Large intestine (tissue), 3 donors: ENCODE results near the gene STX8. TPM values are rescaled to one million over a fixed set of nuclear protein-coding genes. Genes with fewer than 3 reads are reported as not detected.

ENCODE experiments used
- DNase-seq, 2 donors: peaks; one replicate each; pipeline versions ENCODE4 v3.0.0 to v3.0.0-alpha.2; 2013
- H3K27ac ChIP-seq: one replicate; pipeline ENCODE4 v1.5.1; 2013; ENCODE audit warnings: low read length
- H3K27me3 ChIP-seq: 2 replicates; pipeline ENCODE4 v1.6.1; 2013; ENCODE audit warnings: low read length; ENCODE audit not compliant: control insufficient read depth, insufficient read depth
- H3K36me3 ChIP-seq: 2 replicates; pipeline ENCODE4 v1.6.1; 2013; ENCODE audit warnings: low read length; ENCODE audit not compliant: control insufficient read depth, insufficient read depth
- H3K4me1 ChIP-seq: one replicate; pipeline ENCODE4 v1.6.1; 2013; ENCODE audit warnings: low read length; ENCODE audit not compliant: control insufficient read depth, insufficient read depth
- H3K4me3 ChIP-seq: one replicate; pipeline ENCODE4 v1.5.1; 2013; ENCODE audit warnings: low read length
- H3K9me3 ChIP-seq: one replicate; pipeline ENCODE4 v1.6.1; 2013; ENCODE audit warnings: mild to moderate bottlenecking, low read depth, low read length, moderate library complexity; ENCODE audit not compliant: control insufficient read depth
- WGBS: methylation state at CpG from one replicate; pipeline ENCODE4 v1.1.5; 2013; ENCODE audit warnings: low lambda C conversion rate; ENCODE audit not compliant: insufficient coverage; 5-methylcytosine and 5-hydroxymethylcytosine counted together
- polyA plus RNA-seq: library from polyadenylated mRNA; unstranded; fragments of 120-200 nt; gene quantifications from one replicate; pipeline ENCODE4 v1.2.1, GENCODE V29; 2013

Gene STX8
- polyA plus RNA-seq, 1 donor: 53.6 TPM

DNA sequence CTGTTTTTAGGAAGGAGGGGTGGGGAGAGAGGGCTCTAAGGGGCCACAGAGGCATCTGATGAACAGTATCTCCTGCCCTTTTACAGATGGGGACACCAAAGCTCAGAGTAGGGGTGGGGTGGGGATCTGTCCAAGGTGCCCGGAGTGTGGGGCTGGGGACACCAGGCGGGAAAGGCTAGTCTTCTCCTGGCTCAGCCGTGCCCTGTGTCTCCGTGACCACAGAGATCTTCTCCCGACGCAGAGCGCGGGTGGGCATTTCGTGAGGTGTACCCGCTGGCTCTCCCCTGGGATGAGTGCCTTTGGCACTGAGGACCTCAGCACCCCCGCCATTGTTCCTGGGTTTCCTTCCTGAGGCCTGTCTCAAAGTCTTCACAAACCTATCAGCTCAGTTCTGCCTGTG, 344.8 kb downstream of the STX8 start:
- no peaks in the 10 kb centered on the region for H3K36me3 ChIP-seq
- H3K4me1 ChIP-seq: peaks cover 17% of the 10 kb centered on the region
- no CpG with 5 or more reads among the region's 11 CpGs for WGBS
- peaks cover 4% of the 10 kb centered on the region for H3K9me3 ChIP-seq
- no peak for DNase-seq
- H3K27me3 ChIP-seq: no peaks in the 10 kb centered on the region
- H3K27ac ChIP-seq: no peak overlapping the region
- no peak overlapping the region for H3K4me3 ChIP-seq

DNA sequence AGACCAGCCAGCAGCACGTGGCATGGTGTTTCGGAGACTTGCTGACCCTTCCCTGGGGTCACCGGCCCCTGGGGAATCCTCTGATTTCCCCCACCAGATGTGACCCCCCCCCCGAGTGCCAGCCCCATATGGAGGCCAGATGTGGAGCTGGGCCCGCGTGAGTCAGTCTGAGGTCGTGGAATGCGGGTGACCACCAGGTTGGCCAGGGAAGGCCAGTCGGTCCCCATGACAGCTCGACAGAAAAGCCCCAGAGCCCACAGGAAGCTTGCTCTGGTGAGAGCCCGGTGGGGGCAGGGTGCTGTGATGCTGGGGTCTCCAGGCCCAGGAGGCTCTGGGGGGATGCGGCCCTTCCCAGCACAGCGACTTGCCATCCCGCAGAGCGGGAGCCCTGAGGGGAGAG, 345.3 kb downstream of the STX8 start:
- Histone ChIP-seq H3K27me3 (no peaks in the 10 kb centered on the region), H3K36me3 (no peaks in the 10 kb centered on the region)
- no CpG with 5 or more reads among the region's 15 CpGs for WGBS

DNA sequence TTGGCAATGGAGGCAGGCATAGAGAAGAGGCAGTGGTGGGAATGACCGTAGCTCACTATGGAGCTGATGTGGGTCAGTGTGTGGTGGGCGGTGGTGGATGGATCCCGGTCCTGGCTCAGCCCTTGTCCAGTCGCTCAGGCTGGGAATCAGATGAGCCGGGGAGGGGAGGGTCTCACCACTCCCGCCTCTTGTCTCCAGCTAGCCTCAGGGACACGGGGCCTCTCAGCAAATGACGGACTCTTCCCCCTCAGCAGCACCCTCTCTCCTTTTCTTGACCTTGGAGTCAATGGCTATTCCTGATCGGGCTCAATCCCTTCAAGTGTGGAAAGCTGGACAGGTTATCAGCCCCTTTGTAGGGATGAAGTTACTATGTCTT, 345.8 kb downstream of the STX8 start:
- Histone ChIP-seq H3K9me3 (peaks cover 7% of the 10 kb centered on the region), H3K27ac (no peak overlapping the region), H3K4me3 (no peak overlapping the region), H3K27me3 (no peaks in the 10 kb centered on the region), H3K36me3 (no peaks in the 10 kb centered on the region), H3K4me1 (peaks cover 17% of the 10 kb centered on the region)
- WGBS: no CpG with 5 or more reads among the region's 9 CpGs
- DNase-seq: no peak

More for the DNA sequence above, 345.3 kb downstream of the STX8 start:
- Histone ChIP-seq H3K4me1 (peaks cover 17% of the 10 kb centered on the region), H3K9me3 (peaks cover 7% of the 10 kb centered on the region), H3K4me3 (no peak overlapping the region), H3K27ac (no peak overlapping the region)
- no peak for DNase-seq

DNA sequence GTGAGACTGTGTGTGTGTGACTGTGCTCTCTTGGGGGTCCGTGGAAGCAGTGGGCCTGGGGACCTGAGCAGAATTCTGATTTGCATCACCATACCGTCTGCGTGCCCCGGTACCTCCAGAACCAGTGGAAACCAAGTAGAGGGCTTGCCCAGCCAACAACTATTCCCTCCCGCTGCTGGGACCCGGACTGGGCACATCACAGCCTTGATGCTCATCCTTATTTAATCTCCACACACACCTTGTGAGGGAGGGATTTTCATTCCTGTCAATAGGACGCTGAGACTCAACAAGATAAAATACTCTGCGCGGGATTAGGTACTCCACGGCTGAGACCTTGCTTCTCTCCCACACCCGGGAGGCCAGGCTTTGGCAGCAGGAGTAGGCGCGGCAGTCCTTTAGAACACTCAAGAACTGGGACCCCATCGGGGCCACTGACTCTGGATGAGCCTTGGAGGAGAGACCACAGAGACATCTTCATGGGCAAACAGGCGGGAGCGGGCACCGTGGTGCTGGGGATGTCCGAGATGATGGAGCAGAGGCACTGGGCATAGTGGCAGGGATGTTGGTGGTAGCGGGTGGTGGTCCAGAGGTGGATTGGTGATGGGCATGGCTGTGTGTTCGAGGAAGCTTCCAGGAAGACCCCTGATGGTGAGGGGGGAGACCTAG, 346.3 kb downstream of the STX8 start:
- peaks cover 7% of the 10 kb centered on the region for H3K9me3 ChIP-seq
- peaks cover 14% of the 10 kb centered on the region for H3K4me1 ChIP-seq
- H3K27me3 ChIP-seq: no peaks in the 10 kb centered on the region
- no peaks in the 10 kb centered on the region for H3K36me3 ChIP-seq
- no CpG with 5 or more reads among the region's 20 CpGs for WGBS
- DNase-seq: no peak
- no peak overlapping the region for H3K27ac ChIP-seq
- no peak overlapping the region for H3K4me3 ChIP-seq

DNA sequence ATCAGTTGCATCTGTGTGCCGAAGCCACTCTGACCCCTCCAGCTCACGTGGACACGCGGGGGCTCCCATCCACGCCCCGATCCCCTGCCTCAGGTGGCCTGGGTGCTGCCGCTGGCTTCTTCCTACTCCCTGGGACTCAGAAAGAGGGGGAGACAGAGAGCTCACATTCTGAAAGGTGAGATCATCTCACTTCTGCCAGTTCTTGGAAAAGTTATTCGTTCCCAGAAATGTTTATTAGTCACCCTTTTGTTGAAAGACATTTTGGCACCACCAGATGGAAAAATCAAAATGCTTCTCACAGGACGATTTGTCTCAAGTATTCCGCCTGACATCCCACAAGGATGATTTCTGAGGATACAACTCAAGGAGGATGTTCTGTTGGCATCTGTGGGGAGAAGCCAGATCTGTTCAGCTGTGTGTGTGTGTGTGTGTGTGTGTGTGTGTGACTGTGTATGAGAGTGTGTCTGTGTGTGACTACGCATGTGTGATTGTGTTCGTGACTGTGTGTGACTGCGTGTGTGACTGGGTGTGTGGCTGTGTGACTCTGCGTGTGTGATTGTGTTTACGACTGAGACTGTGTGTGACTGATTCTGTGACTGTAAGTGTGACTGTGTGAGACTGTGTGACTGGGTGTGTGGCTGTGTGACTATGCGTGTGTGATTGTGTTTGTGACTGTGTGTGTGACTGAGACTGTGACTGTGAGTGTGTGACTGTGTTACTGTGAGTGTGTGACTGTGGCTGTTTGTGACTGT, 347.0 kb downstream of the STX8 start:
- peaks cover 8% of the 10 kb centered on the region for H3K4me1 ChIP-seq
- no peaks in the 10 kb centered on the region for H3K27me3 ChIP-seq
- DNase-seq: peak in 1 of 2 donors; percentile 48
- H3K27ac ChIP-seq: no peak overlapping the region
- WGBS: no CpG with 5 or more reads among the region's 16 CpGs
- peaks cover 7% of the 10 kb centered on the region for H3K9me3 ChIP-seq
- H3K4me3 ChIP-seq: no peak overlapping the region
- H3K36me3 ChIP-seq: no peaks in the 10 kb centered on the region

DNA sequence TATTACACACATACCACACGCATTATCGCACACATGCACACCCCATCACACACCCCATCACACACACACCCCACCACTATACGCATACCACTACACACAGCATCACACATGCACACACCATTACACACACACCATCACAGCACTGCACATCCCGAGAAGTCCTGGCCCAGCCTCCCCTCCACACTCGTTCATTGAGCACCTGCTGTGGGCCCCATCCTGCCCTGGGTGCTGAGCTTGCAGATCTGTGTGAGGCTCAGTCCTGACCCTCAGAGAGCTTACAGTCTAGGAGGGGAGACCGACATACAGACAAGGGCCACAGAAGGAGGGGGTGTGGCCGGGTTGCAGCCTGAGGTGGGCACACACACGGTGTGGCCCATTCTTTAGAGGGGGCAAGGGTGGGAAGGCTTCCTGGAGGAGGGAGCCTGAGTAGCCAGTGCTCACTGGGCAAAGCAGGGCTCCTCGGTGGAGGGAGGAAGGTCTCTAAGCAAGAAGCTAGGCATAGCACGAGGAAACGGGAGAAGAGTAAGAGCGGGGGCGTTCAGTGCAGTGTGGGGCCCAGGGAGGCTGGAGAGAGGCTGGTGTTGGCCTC, 347.7 kb downstream of the STX8 start:
- Histone ChIP-seq H3K27me3 (no peaks in the 10 kb centered on the region), H3K27ac (no peak overlapping the region), H3K4me3 (no peak overlapping the region), H3K4me1 (peaks cover 4% of the 10 kb centered on the region), H3K9me3 (peaks cover 7% of the 10 kb centered on the region), H3K36me3 (no peaks in the 10 kb centered on the region)
- WGBS: no CpG with 5 or more reads among the region's 13 CpGs
- DNase-seq: no peak

DNA sequence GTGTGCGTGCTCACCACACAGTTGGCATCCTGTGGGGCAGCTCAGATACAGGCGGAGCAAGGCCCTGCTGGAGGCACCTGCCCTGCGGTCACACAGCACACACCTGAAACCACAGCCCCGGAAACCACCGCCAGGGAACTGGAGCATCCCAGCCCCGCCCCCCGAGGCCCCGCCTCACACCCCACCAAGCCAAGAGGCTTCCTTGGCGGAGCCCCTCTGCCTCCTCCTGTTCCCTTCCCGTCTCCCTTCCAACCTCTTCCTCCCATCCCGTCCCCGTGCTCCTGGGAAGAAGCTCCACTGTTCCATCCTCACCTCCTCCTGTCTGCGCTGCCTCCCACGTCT, 348.9 kb downstream of the STX8 start:
- peaks cover 4% of the 10 kb centered on the region for H3K4me1 ChIP-seq
- no peak overlapping the region for H3K27ac ChIP-seq
- no peak for DNase-seq
- H3K4me3 ChIP-seq: no peak overlapping the region
- H3K9me3 ChIP-seq: peaks cover 4% of the 10 kb centered on the region
- no CpG with 5 or more reads among the region's 14 CpGs for WGBS
- no peaks in the 10 kb centered on the region for H3K36me3 ChIP-seq
- no peaks in the 10 kb centered on the region for H3K27me3 ChIP-seq

DNA sequence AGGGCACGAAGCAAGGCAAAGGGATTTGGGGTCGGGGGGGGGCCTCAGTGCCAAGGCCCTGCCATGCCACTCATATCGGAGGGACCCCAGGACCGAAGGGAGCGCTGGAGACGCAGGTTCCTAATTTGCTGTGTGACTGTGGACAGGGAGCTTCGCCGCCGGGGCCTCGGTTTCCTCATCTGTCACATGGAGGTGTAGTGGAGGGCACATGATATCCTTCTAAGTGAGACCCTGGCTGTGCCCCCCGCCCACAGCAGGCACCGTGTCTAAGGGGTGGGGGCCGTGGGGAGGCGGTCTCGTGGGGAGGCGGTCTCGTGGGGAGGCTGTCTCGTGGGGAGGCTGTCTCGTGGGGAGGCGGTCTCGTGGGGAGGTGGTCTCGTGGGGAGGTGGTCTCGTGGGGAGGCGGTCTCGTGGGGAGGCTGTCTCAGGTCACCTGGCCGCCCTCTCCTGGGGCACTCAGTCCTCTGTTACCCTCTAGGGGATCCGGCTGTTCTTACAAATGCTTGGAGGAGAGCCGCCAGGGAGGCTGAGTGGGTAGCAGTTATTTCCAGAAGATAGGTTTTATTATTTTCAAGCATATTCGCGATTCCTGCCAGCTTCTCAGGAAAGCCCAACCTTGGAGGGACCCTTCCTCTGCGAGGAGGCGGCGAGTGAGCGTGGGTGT, 349.4 kb downstream of the STX8 start:
- no CpG with 5 or more reads among the region's 34 CpGs for WGBS
- Histone ChIP-seq H3K36me3 (no peaks in the 10 kb centered on the region), H3K27ac (no peak overlapping the region), H3K9me3 (peaks cover 3% of the 10 kb centered on the region), H3K4me1 (peaks cover 3% of the 10 kb centered on the region), H3K4me3 (no peak overlapping the region), H3K27me3 (no peaks in the 10 kb centered on the region)
- no peak for DNase-seq

DNA sequence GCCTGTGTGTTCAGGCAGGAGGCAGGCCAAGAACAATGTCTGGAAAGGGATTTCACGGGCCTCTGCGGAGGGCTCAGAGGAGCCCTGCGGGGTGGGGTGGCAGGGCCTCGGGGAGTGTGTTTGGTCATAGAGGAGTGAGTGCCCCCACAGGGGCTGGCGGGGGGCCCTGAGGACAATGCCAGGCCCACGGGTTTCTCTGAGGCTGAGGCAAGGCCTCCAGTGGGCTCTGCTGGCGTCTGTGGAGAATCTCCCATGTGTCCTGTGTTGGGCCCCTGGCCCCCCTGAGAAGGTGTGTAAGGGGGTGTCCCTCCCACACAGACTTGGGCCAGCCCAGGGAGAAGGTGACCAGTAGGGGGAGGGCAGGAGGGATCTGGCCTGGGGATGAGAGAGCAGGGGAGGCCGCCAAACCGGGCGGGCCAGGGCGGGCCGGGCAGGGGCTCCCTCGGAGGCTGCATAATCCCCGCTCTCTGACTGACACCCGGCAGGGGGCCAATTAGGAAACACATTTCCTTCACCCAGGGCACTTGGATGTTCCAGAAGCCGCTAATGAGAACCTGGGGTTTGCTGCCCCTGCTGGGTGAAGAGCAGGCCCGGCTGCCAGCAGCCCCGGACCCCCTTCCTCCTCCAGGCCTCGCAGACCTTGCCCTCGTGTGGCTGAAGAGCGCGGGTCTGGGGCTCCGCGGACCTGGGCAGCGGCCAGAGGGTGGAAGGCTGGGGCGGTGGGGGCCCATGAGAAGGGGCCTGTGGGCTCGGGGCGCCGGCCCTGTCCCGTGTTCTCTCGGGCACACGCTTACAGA, 350.1 kb downstream of the STX8 start:
- no peak for DNase-seq
- no peak overlapping the region for H3K27ac ChIP-seq
- H3K27me3 ChIP-seq: no peaks in the 10 kb centered on the region
- H3K4me1 ChIP-seq: peaks cover 3% of the 10 kb centered on the region
- peaks cover 3% of the 10 kb centered on the region for H3K9me3 ChIP-seq
- no CpG with 5 or more reads among the region's 32 CpGs for WGBS
- no peaks in the 10 kb centered on the region for H3K36me3 ChIP-seq
- H3K4me3 ChIP-seq: no peak overlapping the region

DNA sequence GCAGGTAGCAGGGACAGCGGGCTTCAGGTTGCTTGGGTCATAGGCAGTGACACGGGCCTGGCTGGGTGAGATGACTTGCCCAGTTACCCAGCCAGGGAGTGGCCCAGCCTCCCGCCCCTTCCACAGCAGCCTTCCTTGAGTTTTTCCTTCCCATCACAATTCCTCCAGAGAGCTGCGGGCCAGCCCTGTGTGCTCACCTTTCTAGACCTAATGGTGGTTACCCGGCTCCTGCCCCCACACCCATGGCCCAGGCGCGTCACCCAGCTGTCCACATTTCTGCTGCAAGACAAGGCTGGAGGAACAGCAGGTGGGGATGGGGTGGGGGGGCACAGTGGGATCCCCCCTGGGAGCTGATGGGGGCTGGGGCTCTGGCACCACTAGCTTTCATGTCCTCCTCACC, 351.1 kb downstream of the STX8 start:
- no peak overlapping the region for H3K4me3 ChIP-seq
- no peak for DNase-seq
- peaks cover 3% of the 10 kb centered on the region for H3K4me1 ChIP-seq
- WGBS: no CpG with 5 or more reads among the region's 7 CpGs
- no peak overlapping the region for H3K27ac ChIP-seq
- peaks cover 3% of the 10 kb centered on the region for H3K9me3 ChIP-seq
- no peaks in the 10 kb centered on the region for H3K36me3 ChIP-seq
- H3K27me3 ChIP-seq: no peaks in the 10 kb centered on the region
